Body of pancreas (tissue), 4 donors: ENCODE measurements around the gene OLFM4. TPM values are rescaled to one million over a fixed set of nuclear protein-coding genes. Genes with fewer than 3 reads are reported as not detected.
A peak's percentile ranks its signal among the peaks of the same experiment; 100 is the strongest.

Source experiments
- ATAC-seq: fragments of 150-250 bp; one replicate; pipeline ENCODE4 v1.9.1; 2016
- DNase-seq, 4 donors: peaks; one replicate each; pipeline ENCODE4 v3.0.0-alpha.2; 2019
- H3K27ac ChIP-seq, 4 donors: fragments of 200-600 bp; sonication (generic); 1 replicate in 3 of 4; 2 replicates in 1 of 4; pipeline versions ENCODE4 v1.5.1 to v1.6.1; 2016 to 2019; ENCODE audit warnings: mild to moderate bottlenecking in 1 of 4, mixed read lengths in 1 of 4, moderate library complexity in 1 of 4
- H3K27me3 ChIP-seq, 2 donors: fragments of 200-600 bp; sonication (generic); one replicate each; pipeline ENCODE4 v1.6.0; 2016; ENCODE audit warnings: mild to moderate bottlenecking in 1 of 2
- H3K36me3 ChIP-seq, 2 donors: fragments of 200-600 bp; sonication (generic); replicated peaks in 1 of 2; 2 replicates each; pipeline ENCODE4 v1.5.1; 2016; ENCODE audit warnings: low read depth in 2 of 2; ENCODE audit not compliant: insufficient read depth in 1 of 2
- H3K4me1 ChIP-seq: fragments of 200-600 bp; sonication (generic); one replicate; pipeline ENCODE4 v1.6.0; 2016
- H3K4me3 ChIP-seq, 2 donors: fragments of 200-600 bp; sonication (generic); 1 replicate in 1 of 2; 2 replicates in 1 of 2; pipeline ENCODE4 v1.5.1; 2016 to 2019
- H3K9me3 ChIP-seq, 3 donors: fragments of 200-600 bp; sonication (generic); 1 replicate in 2 of 3; 2 replicates in 1 of 3; pipeline ENCODE4 v1.5.1; 2016
- CTCF ChIP-seq, 7 experiments: fragments of 450-650 bp in 4 of 7; fragments of 200-600 bp in 3 of 7; sonication (generic) in 3 of 7; IDR thresholded peaks; one replicate each; pipeline ENCODE4 v1.5.1; 2016 to 2019; ENCODE audit warnings: antibody characterized with exemption in 7 of 7
- POLR2A ChIP-seq, 3 donors: fragments of 450-650 bp; IDR thresholded peaks; one replicate each; pipeline ENCODE4 v1.6.1; 2016; ENCODE audit warnings: antibody characterized with exemption in 3 of 3, mild to moderate bottlenecking in 2 of 3
- WGBS, 2 donors: methylation state at CpG; one replicate each; pipeline ENCODE4 v1.1.5; 2017; 5-methylcytosine and 5-hydroxymethylcytosine counted together
- intact Hi-C: fragments of 100-400 bp; cut with DNase I; formaldehyde crosslinking; loops from one replicate; pipeline ENCODE4 v1.15.1; 2023
- total RNA-seq, 2 donors: library from RNA; depleted of rRNA; stranded (reverse); fragments of >200 nt; gene quantifications; one replicate each; pipeline ENCODE4 v1.1.0, GENCODE V29; 2016

OLFM4 gene
- total RNA-seq, 2 donors from 2014 or later: 51.7 to 55.8 TPM

- Histone ChIP-seq H3K4me1 (peaks cover 22% of the 10 kb centered on the region), H3K27me3 (no peaks in the 10 kb centered on the region), H3K36me3 (no peaks in the 10 kb centered on the region), H3K9me3 (no peaks in the 10 kb centered on the region), H3K4me3 (no peak overlapping the region), H3K27ac (no peak overlapping the region)
- TF ChIP-seq CTCF (IDR thresholded peaks at IDR 0.05): no peak
- TF ChIP-seq POLR2A (IDR thresholded peaks at IDR 0.05): no peak
- DNase-seq (no peak), ATAC-seq (no peak)
- intact Hi-C loops: no loop called here
- WGBS, 2 donors: 94 to 97% methylated on average over 7 of the region's 7 CpGs
These were observed 21.5 kb downstream of the OLFM4 start for GRCh38 chr13:53050151-53050550.

- Histone ChIP-seq H3K36me3 (no peaks in the 10 kb centered on the region), H3K4me3 (no peak overlapping the region), H3K9me3 (no peaks in the 10 kb centered on the region), H3K4me1 (peaks cover 20% of the 10 kb centered on the region), H3K27ac (peak overlapping the region in 2 of 4 donors; percentile 9 to 42), H3K27me3 (no peaks in the 10 kb centered on the region)
- ATAC-seq: peak; percentile 96
- 7 to 23% methylated on average over 2 of the region's 2 CpGs for WGBS, 2 donors
- TF ChIP-seq CTCF (IDR thresholded peaks at IDR 0.05): no peak
- TF ChIP-seq POLR2A (IDR thresholded peaks at IDR 0.05): no peak
- intact Hi-C loops: no loop called here
- DNase-seq: peak; percentile 67 to 90 (median 79)
These were observed 24.1 kb downstream of the OLFM4 start for GRCh38 chr13:53052675-53053074.

GRCh38 chr13:53054569-53054968 lies 26.0 kb downstream of the OLFM4 start:
- DNase-seq (no peak), ATAC-seq (no peak)
- no peak for TF ChIP-seq POLR2A (IDR thresholded peaks at IDR 0.05)
- TF ChIP-seq CTCF (IDR thresholded peaks at IDR 0.05): no peak
- Histone ChIP-seq H3K27ac (no peak overlapping the region), H3K27me3 (no peaks in the 10 kb centered on the region), H3K9me3 (no peaks in the 10 kb centered on the region), H3K4me1 (peaks cover 25% of the 10 kb centered on the region), H3K36me3 (no peaks in the 10 kb centered on the region), H3K4me3 (no peak overlapping the region)
- intact Hi-C loops: no loop called here
- WGBS, 2 donors: 75 to 84% methylated on average over 4 of the region's 4 CpGs

- ATAC-seq (no peak), DNase-seq (no peak)
- Histone ChIP-seq H3K27me3 (no peaks in the 10 kb centered on the region), H3K4me1 (peaks cover 13% of the 10 kb centered on the region), H3K9me3 (no peaks in the 10 kb centered on the region), H3K4me3 (no peak overlapping the region), H3K27ac (no peak overlapping the region), H3K36me3 (no peaks in the 10 kb centered on the region)
- TF ChIP-seq POLR2A (IDR thresholded peaks at IDR 0.05) (no peak), CTCF (IDR thresholded peaks at IDR 0.05) (no peak)
- intact Hi-C loops: no loop called here
- 67 to 75% methylated on average over 3 of the region's 3 CpGs for WGBS, 2 donors
These were observed 29.6 kb downstream of the OLFM4 start for GRCh38 chr13:53058065-53058679.
